Glutamatergic neuron (in vitro differentiated cells): ENCODE measurements around the gene ANKRD26. TPM values are rescaled to one million over a fixed set of nuclear protein-coding genes. Genes with fewer than 3 reads are reported as not detected.

Experiments used
- DNase-seq: peaks from one replicate; pipeline ENCODE4 v3.0.0; 2022
- H3K27ac Mint-ChIP-seq: one replicate; pipeline ENCODE4 v1.8.0; 2020; ENCODE audit warnings: mild to moderate bottlenecking, mixed read lengths, inconsistent platforms; ENCODE audit not compliant: unreplicated experiment
- H3K27me3 Mint-ChIP-seq: one replicate; pipeline ENCODE4 v1.8.0; 2020; ENCODE audit warnings: mild to moderate bottlenecking, moderate library complexity, mixed read lengths, inconsistent platforms; ENCODE audit not compliant: unreplicated experiment
- H3K36me3 Mint-ChIP-seq: one replicate; pipeline ENCODE4 v1.8.0; 2020; ENCODE audit warnings: mild to moderate bottlenecking, mixed read lengths, inconsistent platforms; ENCODE audit not compliant: unreplicated experiment
- H3K4me1 Mint-ChIP-seq: one replicate; pipeline ENCODE4 v1.8.0; 2020; ENCODE audit warnings: mild to moderate bottlenecking, low read depth, mixed read lengths, inconsistent platforms; ENCODE audit not compliant: unreplicated experiment
- H3K4me3 Mint-ChIP-seq: one replicate; pipeline ENCODE4 v1.8.0; 2020; ENCODE audit warnings: mild to moderate bottlenecking, mixed read lengths, inconsistent platforms; ENCODE audit not compliant: unreplicated experiment
- H3K9me3 Mint-ChIP-seq: one replicate; pipeline ENCODE4 v1.8.0; 2020; ENCODE audit warnings: mild to moderate bottlenecking, moderate library complexity, mixed read lengths, inconsistent platforms; ENCODE audit not compliant: unreplicated experiment
- CTCF ChIP-seq: fragments of 200-600 bp; sonication (generic); IDR thresholded peaks from one replicate; pipeline ENCODE4 v1.5.0; 2021; ENCODE audit not compliant: partially characterized antibody, unreplicated experiment
- total RNA-seq: library from RNA; stranded (reverse); fragmentation: NEBNext Ultra II Directional; extraction: Animal tissue kit (Norgen Biotek cat#: 25700); gene quantifications from one replicate; pipeline ENCODE4 v1.2.1, GENCODE V29; 2021; ENCODE audit not compliant: unreplicated experiment

Gene ANKRD26
- total RNA-seq, 1 donor from 2014 or later: 17.0 TPM

- no peaks in the 10 kb centered on the region for H3K36me3 Mint-ChIP-seq
- no peaks in the 10 kb centered on the region for H3K4me1 Mint-ChIP-seq
- H3K27ac Mint-ChIP-seq: no peak overlapping the region
- H3K4me3 Mint-ChIP-seq: no peak overlapping the region
- H3K27me3 Mint-ChIP-seq: peaks cover 3% of the 10 kb centered on the region
- no peaks in the 10 kb centered on the region for H3K9me3 Mint-ChIP-seq
- no peak for TF ChIP-seq CTCF
- DNase-seq: no peak
Measured at GRCh38 chr10:26959841-26960240, 140.5 kb downstream of the ANKRD26 start.

Other genes with a start within 250 kb of the ANKRD26 start
- 37.3 TPM for gene ABI1, start 239.5 kb downstream of the ANKRD26 start, total RNA-seq
- 106 TPM for gene YME1L1, start 53.9 kb upstream of the ANKRD26 start, total RNA-seq
- 10.9 TPM for gene MASTL, start 54.9 kb upstream of the ANKRD26 start, total RNA-seq
- gene ACBD5, start 140.3 kb upstream of the ANKRD26 start, total RNA-seq: 27.0 TPM